ENCODE data around the gene AGBL5. TPM values are rescaled to one million over a fixed set of nuclear protein-coding genes. Genes with fewer than 3 reads are reported as not detected.

AGBL5 gene
- total and polyA plus RNA-seq, 2 of the 13 experiments (the other 11 are each of a cell fraction or from before 2014, with no cell fraction given): 55.9 to 73.3 TPM

- TF ChIP-seq PRDM10 (CRISPR knock-in tag; IDR thresholded peaks at IDR 0.05; ENCODE audit: low read depth): 0 out of 2 replicates have a peak, but pooled peaks have one; percentile 20
- no peak for TF ChIP-seq CEBPB (IDR thresholded peaks at IDR 0.05; ENCODE audit: borderline replicate concordance, low read depth, low read length)
- peak; percentile 84 for TF ChIP-seq SALL1 (CRISPR knock-in tag; IDR thresholded peaks at IDR 0.05)
- TF ChIP-seq, protein P1, sequence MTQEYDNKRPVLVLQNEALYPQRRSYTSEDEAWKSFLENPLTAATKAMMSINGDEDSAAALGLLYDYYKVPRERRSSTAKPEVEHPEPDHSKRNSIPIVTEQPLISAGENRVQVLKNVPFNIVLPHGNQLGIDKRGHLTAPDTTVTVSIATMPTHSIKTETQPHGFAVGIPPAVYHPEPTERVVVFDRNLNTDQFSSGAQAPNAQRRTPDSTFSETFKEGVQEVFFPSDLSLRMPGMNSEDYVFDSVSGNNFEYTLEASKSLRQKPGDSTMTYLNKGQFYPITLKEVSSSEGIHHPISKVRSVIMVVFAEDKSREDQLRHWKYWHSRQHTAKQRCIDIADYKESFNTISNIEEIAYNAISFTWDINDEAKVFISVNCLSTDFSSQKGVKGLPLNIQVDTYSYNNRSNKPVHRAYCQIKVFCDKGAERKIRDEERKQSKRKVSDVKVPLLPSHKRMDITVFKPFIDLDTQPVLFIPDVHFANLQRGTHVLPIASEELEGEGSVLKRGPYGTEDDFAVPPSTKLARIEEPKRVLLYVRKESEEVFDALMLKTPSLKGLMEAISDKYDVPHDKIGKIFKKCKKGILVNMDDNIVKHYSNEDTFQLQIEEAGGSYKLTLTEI (CRISPR knock-in tag; conservative IDR thresholded peaks at IDR 0.05): no peak
- TF ChIP-seq DBP (CRISPR knock-in tag; IDR thresholded peaks at IDR 0.05; ENCODE audit: not compliant biosample characterization): no peak
- no peak for TF ChIP-seq CBX5 (CRISPR knock-in tag; IDR thresholded peaks at IDR 0.05; ENCODE audit: borderline replicate concordance)
- TF ChIP-seq, protein P2, sequence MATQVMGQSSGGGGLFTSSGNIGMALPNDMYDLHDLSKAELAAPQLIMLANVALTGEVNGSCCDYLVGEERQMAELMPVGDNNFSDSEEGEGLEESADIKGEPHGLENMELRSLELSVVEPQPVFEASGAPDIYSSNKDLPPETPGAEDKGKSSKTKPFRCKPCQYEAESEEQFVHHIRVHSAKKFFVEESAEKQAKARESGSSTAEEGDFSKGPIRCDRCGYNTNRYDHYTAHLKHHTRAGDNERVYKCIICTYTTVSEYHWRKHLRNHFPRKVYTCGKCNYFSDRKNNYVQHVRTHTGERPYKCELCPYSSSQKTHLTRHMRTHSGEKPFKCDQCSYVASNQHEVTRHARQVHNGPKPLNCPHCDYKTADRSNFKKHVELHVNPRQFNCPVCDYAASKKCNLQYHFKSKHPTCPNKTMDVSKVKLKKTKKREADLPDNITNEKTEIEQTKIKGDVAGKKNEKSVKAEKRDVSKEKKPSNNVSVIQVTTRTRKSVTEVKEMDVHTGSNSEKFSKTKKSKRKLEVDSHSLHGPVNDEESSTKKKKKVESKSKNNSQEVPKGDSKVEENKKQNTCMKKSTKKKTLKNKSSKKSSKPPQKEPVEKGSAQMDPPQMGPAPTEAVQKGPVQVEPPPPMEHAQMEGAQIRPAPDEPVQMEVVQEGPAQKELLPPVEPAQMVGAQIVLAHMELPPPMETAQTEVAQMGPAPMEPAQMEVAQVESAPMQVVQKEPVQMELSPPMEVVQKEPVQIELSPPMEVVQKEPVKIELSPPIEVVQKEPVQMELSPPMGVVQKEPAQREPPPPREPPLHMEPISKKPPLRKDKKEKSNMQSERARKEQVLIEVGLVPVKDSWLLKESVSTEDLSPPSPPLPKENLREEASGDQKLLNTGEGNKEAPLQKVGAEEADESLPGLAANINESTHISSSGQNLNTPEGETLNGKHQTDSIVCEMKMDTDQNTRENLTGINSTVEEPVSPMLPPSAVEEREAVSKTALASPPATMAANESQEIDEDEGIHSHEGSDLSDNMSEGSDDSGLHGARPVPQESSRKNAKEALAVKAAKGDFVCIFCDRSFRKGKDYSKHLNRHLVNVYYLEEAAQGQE (IDR thresholded peaks at IDR 0.05; ENCODE audit: borderline replicate concordance in 1 of 2, low read depth in 1 of 2, low read length in 2 of 2): peak in 1 of 2 experiments; percentile 67; a peak in 1 of 4 replicates
- peak; percentile 52; the same call in 1 of the 2 replicates for TF ChIP-seq SOX5 (CRISPR knock-in tag; IDR thresholded peaks at IDR 0.05; ENCODE audit: borderline replicate concordance)
- TF ChIP-seq, protein P3, sequence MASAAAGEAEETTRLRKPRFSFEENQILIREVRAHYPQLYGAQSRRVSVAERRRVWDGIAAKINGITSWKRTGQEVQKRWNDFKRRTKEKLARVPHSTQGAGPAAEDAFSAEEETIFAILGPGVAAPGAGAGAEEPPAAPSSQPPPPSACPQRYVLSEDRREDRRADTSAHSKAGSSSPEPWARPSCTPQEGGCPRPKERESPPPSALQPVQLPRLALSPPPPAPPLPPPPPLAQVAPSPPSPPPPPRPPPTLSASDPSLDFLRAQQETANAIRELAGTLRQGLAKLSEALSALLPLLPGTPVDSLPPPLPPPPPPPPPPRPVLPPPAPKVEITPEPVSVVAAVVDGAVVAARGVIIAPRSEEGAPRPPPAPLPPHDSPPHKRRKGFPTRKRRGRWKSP (CRISPR knock-in tag; IDR thresholded peaks at IDR 0.05): no peak
These were observed 20.0 kb downstream of the AGBL5 start, which contains the start of gene OST4 (continued) for GRCh38 chr2:27071277-27071989.

Data from HepG2 (cell line).